ENCODE data around the gene ADAMTSL5. TPM values are rescaled to one million over a fixed set of nuclear protein-coding genes. Genes with fewer than 3 reads are reported as not detected.
"Not testable (repeated sequence)": the region's sequence is repeated elsewhere in the genome, so short reads cannot be mapped to it uniquely, and the experiment has no call there.

Gene ADAMTSL5
- total RNA-seq, 2 donors from 2014 or later: 2.0 to 6.0 TPM

GRCh38 chr19:1534972-1535371 lies 22.2 kb upstream of the ADAMTSL5 start:
- no peaks in the 10 kb centered on the region for H3K36me3 Mint-ChIP-seq
- no peak for ATAC-seq

GRCh38 chr19:1533510-1534150 lies 20.8 kb upstream of the ADAMTSL5 start:
- H3K27ac Mint-ChIP-seq: no peak overlapping the region

More at GRCh38 chr19:1534972-1535371, 22.2 kb upstream of the ADAMTSL5 start:
- Mint-ChIP-seq H3K27ac (no peak overlapping the region), H3K9me3 (no peaks in the 10 kb centered on the region)
- no peak for DNase-seq (ENCODE audit: low spot score in 2 of 2)

GRCh38 chr19:1532003-1532402 lies 19.2 kb upstream of the ADAMTSL5 start:
- DNase-seq (ENCODE audit: low spot score in 2 of 2) (no peak), ATAC-seq (no peak)
- no peak overlapping the region for H3K27ac Mint-ChIP-seq
- no peaks in the 10 kb centered on the region for H3K9me3 Mint-ChIP-seq
- no peaks in the 10 kb centered on the region for H3K36me3 Mint-ChIP-seq

More at GRCh38 chr19:1533510-1534150, 20.8 kb upstream of the ADAMTSL5 start:
- Mint-ChIP-seq H3K9me3 (no peaks in the 10 kb centered on the region), H3K36me3 (no peaks in the 10 kb centered on the region)
- DNase-seq (ENCODE audit: low spot score in 2 of 2): no peak
- ATAC-seq: no peak

DNA sequence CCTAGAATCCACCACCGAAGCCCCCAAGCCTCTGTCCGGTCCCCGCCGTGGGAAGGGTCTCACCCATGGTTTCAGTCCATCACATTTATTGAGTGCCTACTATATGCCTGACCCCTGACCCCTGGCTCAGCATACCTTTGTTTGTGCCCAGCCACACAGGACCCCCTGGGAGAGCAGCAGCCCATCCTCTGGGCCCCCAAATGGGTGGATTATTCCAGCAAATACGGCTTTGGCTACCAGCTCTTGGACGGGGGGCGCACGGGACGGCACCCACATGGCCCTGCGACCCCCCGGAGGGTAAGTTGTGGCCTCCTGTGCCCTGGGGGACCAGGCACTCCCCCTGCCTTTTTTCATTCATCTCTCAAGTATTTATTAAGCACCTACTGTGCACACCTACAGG lies 18.8 kb upstream of the ADAMTSL5 start:
- DNase-seq (ENCODE audit: low spot score in 2 of 2) (no peak), ATAC-seq (no peak)
- H3K9me3 Mint-ChIP-seq: no peaks in the 10 kb centered on the region
- no peaks in the 10 kb centered on the region for H3K36me3 Mint-ChIP-seq
- H3K27ac Mint-ChIP-seq: no peak overlapping the region

DNA sequence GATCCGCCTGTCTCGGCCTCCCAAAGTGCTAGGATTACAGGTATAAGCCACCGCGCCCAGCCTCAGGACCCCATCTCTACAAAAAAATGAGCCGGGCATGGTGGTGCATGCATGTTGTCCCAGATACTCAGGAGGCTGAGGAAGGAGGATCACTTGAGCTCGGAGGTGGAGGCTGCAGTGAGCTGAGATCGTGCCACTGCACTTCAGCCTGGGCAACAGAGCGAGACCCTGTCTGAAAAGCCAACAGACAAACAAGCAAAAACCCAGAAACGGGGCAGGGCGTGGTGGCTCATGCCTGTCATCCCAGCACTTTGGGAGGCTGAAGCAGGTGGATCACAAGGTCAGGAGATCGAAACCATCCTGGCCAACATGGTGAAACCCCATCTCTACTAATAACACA lies 18.0 kb upstream of the ADAMTSL5 start:
- H3K27ac Mint-ChIP-seq; H3K9me3 Mint-ChIP-seq; ATAC-seq; DNase-seq (ENCODE audit: low spot score in 2 of 2); H3K36me3 Mint-ChIP-seq: not testable (repeated sequence)

DNA sequence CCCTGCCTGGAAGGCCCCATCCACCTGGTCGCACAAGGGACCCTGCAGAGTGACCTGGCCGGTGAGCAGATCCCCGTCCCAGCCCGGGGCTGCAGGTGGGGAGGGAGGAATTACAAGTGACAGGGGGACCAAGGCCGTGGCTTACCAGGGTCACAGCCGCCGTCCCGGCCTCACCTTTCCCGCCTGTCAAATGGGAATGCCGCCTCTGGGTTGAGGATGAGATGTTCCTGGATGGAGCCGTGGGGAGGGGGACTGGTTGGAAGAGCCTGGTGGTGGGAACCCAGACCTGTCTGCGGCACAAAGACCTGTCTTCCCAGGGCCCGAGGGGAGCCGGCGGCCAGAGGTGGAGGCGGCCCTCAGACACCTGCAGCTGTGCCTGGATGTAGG lies 16.6 kb upstream of the ADAMTSL5 start:
- H3K27ac Mint-ChIP-seq: no peak overlapping the region
- peaks cover 0 to 5% of the 10 kb centered on the region in 2 donors for H3K36me3 Mint-ChIP-seq
- DNase-seq (ENCODE audit: low spot score in 2 of 2) (no peak), ATAC-seq (no peak)
- H3K9me3 Mint-ChIP-seq: no peaks in the 10 kb centered on the region

DNA sequence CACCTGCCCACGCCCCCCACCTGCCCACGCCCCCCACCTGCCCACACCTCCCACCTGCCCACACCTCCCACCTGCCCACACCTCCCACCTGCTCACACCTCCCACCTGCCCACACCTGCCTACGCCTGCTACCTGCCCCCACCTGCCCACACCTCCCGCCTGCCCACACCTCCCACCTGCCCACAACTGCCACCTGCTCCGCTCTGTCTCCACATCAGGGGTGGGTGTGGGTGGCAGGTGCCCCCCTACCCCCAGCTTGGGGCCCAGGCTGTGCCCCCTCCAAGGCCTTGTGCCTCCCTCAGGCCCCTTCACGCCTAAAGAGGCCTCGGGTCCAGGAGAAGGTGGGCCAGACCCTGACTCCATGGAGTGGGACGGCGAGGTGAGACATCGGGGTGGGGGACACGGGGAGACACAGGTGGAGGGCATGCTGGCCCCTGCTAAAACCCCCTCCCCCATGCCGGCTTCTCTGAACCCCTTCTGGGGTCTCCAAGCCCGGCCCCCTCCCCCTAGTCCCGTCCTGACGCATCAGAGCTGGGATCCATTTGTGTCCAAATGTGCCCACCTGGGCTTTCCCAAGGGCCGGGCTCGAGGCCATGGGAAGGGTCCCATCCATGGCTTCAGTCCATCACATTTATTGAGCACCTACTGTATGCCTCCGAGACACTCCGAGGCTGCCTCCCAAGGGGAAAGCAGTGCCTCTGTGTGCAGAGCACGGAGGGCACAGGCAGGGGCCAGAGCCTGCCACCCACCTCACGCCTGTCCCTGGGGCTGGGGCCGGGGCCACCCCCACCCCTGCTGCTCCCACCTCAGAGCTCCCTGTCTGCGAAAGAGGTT lies 16.0 kb upstream of the ADAMTSL5 start:
- Mint-ChIP-seq H3K27ac (no peak overlapping the region), H3K9me3 (no peaks in the 10 kb centered on the region), H3K36me3 (peaks cover 0 to 7% of the 10 kb centered on the region in 2 donors)
- DNase-seq (ENCODE audit: low spot score in 2 of 2): no peak
- ATAC-seq: no peak

- Mint-ChIP-seq H3K27ac (no peak overlapping the region), H3K9me3 (no peaks in the 10 kb centered on the region), H3K36me3 (peaks cover 0 to 7% of the 10 kb centered on the region in 2 donors)
- DNase-seq (ENCODE audit: low spot score in 2 of 2) (no peak), ATAC-seq (no peak)
These were observed 15.0 kb upstream of the ADAMTSL5 start for GRCh38 chr19:1527650-1528309.

- no peak for ATAC-seq
- DNase-seq (ENCODE audit: low spot score in 2 of 2): no peak
- Mint-ChIP-seq H3K36me3 (peaks cover 0 to 7% of the 10 kb centered on the region in 2 donors), H3K9me3 (no peaks in the 10 kb centered on the region), H3K27ac (no peak overlapping the region)
These were observed 14.3 kb upstream of the ADAMTSL5 start for GRCh38 chr19:1526979-1527649.

GRCh38 chr19:1526066-1526778 lies 13.4 kb upstream of the ADAMTSL5 start:
- DNase-seq (ENCODE audit: low spot score in 2 of 2): no peak
- ATAC-seq: no peak
- Mint-ChIP-seq H3K9me3 (no peaks in the 10 kb centered on the region), H3K27ac (no peak overlapping the region), H3K36me3 (peaks cover 0 to 7% of the 10 kb centered on the region in 2 donors)

DNA sequence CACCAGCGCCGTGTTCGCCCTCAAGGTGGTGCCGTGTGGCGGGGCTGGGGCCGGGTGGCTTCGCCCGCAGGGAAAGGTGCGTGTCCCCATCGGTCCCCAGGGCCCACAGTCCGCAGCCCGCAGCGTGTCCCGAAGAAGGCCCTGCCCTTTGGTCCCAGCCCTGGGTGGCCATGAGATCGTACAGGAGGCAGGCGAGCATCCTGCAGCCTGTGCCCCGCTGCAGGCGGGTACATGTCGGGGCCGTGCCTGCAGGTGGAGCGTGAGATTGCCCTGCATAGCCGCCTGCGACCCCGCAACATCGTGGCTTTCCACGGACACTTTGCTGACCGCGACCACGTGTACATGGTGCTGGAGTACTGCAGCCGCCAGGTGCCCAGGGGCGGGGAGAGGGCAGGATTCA lies 12.5 kb upstream of the ADAMTSL5 start:
- peaks cover 0 to 7% of the 10 kb centered on the region in 2 donors for H3K36me3 Mint-ChIP-seq
- no peak for DNase-seq (ENCODE audit: low spot score in 2 of 2)
- H3K27ac Mint-ChIP-seq: no peak overlapping the region
- no peak for ATAC-seq
- no peaks in the 10 kb centered on the region for H3K9me3 Mint-ChIP-seq

DNA sequence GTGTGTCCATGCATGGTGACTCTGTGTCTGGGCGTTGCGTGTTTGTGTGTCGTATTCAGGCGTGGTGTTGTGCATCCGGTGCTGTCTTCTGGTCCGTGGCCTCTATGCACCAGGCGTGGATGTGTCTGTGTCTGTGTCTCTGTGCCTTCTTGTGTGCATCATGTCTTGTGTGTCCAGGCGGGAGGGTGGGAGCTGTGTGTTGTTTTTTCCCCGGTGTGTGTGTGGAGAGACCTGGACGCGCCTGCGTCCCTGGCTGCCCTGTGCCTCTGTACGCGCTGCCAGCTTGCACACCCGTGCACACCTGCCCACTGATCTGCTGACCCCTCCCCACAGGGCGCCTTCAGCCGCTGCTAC lies 12.1 kb upstream of the ADAMTSL5 start:
- Mint-ChIP-seq H3K27ac (no peak overlapping the region), H3K9me3 (no peaks in the 10 kb centered on the region)
- ATAC-seq: no peak

GRCh38 chr19:1524287-1524971 lies 11.6 kb upstream of the ADAMTSL5 start:
- no peaks in the 10 kb centered on the region for H3K9me3 Mint-ChIP-seq
- DNase-seq (ENCODE audit: low spot score in 2 of 2) (no peak), ATAC-seq (no peak)
- H3K27ac Mint-ChIP-seq: no peak overlapping the region
- peaks cover 0 to 7% of the 10 kb centered on the region in 2 donors for H3K36me3 Mint-ChIP-seq

More for the DNA sequence above, 12.1 kb upstream of the ADAMTSL5 start:
- DNase-seq (ENCODE audit: low spot score in 2 of 2): no peak
- H3K36me3 Mint-ChIP-seq: peaks cover 0 to 7% of the 10 kb centered on the region in 2 donors

GRCh38 chr19:1523412-1524286 lies 10.8 kb upstream of the ADAMTSL5 start, which contains the start of gene PLK5:
PLK5 (plus strand) TSS chr19:1524077; CDS start chr19:1526997, 2,920 bp downstream.
- DNase-seq (ENCODE audit: low spot score in 2 of 2) (no peak), ATAC-seq (no peak)
- no peaks in the 10 kb centered on the region for H3K9me3 Mint-ChIP-seq

GRCh38 chr19:1522838-1523237 lies 10.0 kb upstream of the ADAMTSL5 start:
- ATAC-seq: no peak
- DNase-seq (ENCODE audit: low spot score in 2 of 2): no peak
- no peak overlapping the region for H3K27ac Mint-ChIP-seq
- peaks cover 0 to 7% of the 10 kb centered on the region in 2 donors for H3K36me3 Mint-ChIP-seq
- H3K9me3 Mint-ChIP-seq: no peaks in the 10 kb centered on the region

More at GRCh38 chr19:1523412-1524286, 10.8 kb upstream of the ADAMTSL5 start, which contains the start of gene PLK5:
- Mint-ChIP-seq H3K27ac (no peak within 1 kb of the TSS), H3K36me3 (peaks cover 0 to 7% of the 10 kb centered on the region in 2 donors)

All from activated naive CD4-positive, alpha-beta T cell treated with anti-CD3 and anti-CD28 coated beads, Interleukin-2, amount 50 U/mL, for 72 hours (primary cell).